HepG2 (cell line): ENCODE data around the gene NSL1. TPM values are rescaled to one million over a fixed set of nuclear protein-coding genes. Genes with fewer than 3 reads are reported as not detected.

ENCODE experiments used
- ATAC-seq: fragments of 200-7000 bp; cut with Tn5 transposase; 3 replicates; pipeline ENCODE4 v1.9.1; 2020; ENCODE audit warnings: mild to moderate bottlenecking, moderate library complexity
- BruUV-seq: library from RNA; stranded (reverse); fragments of 400-500 nt; replicated peaks from 2 replicates; lab custom pipeline; 2021; lab: Mats Ljungman, UMichigan
- CTCF ChIA-PET: fragments of 300-600 bp; formaldehyde crosslinking; extraction: SDS; loops from one replicate; lab custom pipeline; 2021; ENCODE audit warnings: low total read pairs, inconsistent platforms, low intra/inter-chr PET ratio; lab: Yijun Ruan, JAX
- POLR2A ChIA-PET: fragments of 350-600 bp; sonication (Branson Sonifier 250); formaldehyde crosslinking; loops from one replicate; lab custom pipeline; 2020; ENCODE audit warnings: antibody characterized with exemption, inconsistent platforms; lab: Yijun Ruan, JAX
- DNase-seq: peaks from one replicate; pipeline ENCODE4 v3.0.0-alpha.2; 2015; ENCODE audit warnings: low spot score
- FAIRE-seq: peaks from 3 replicates; lab custom pipeline; 2011; peaks lifted over from hg19 to GRCh38; lab: Jason Lieb, UNC
- H2AFZ ChIP-seq: one replicate; pipeline ENCODE4 v1.6.1; 2011; ENCODE audit warnings: low read length, inconsistent platforms
- H3K27ac ChIP-seq: fragments of 300-600 bp; 3 replicates; pipeline ENCODE4 v1.8.0; 2011; ENCODE audit warnings: mixed run types, mild to moderate bottlenecking, mixed read lengths, low read length, inconsistent platforms; ENCODE audit not compliant: insufficient read depth; ENCODE audit errors: extremely low read length
- H3K27me3 ChIP-seq, 2 experiments: fragments of 200-600 bp in 1 of 2; 2 replicates in 1 of 2; 3 replicates in 1 of 2; pipeline versions ENCODE4 v1.6.0 to v1.8.0; 2011; ENCODE audit warnings: low read length in 2 of 2, mild to moderate bottlenecking in 2 of 2, moderate library complexity in 2 of 2, inconsistent platforms in 1 of 2; ENCODE audit not compliant: insufficient read depth in 2 of 2, control insufficient read depth in 1 of 2
- H3K36me3 ChIP-seq, 2 experiments: fragments of 200-600 bp in 1 of 2; replicated peaks in 1 of 2; 2 replicates in 1 of 2; 3 replicates in 1 of 2; pipeline versions ENCODE4 v1.5.1 to v1.8.0; 2011; ENCODE audit warnings: low read length in 2 of 2, inconsistent platforms in 1 of 2; ENCODE audit not compliant: insufficient read depth in 2 of 2, control insufficient read depth in 1 of 2
- H3K4me1 ChIP-seq: 2 replicates; pipeline ENCODE4 v1.5.1; 2012; ENCODE audit warnings: low read length, inconsistent platforms; ENCODE audit not compliant: insufficient read depth
- H3K4me2 ChIP-seq: 2 replicates; pipeline ENCODE4 v1.6.0; 2011; ENCODE audit warnings: low read depth, low read length, inconsistent platforms
- H3K4me3 ChIP-seq, 3 experiments: fragments of 200-600 bp in 1 of 3; sonication (generic), shearing (Covaris generic) in 1 of 3; replicated peaks in 1 of 3; 2 replicates each; pipeline ENCODE4 v1.5.1; 2011 to 2016; ENCODE audit warnings: low read length in 3 of 3, inconsistent platforms in 2 of 3, low read depth in 2 of 3, mild to moderate bottlenecking in 2 of 3, control low read depth in 1 of 3, mixed read lengths in 1 of 3; ENCODE audit not compliant: insufficient read depth in 1 of 3
- H3K79me2 ChIP-seq: one replicate; pipeline ENCODE4 v1.6.1; 2011; ENCODE audit warnings: low read length, inconsistent platforms; ENCODE audit not compliant: insufficient read depth
- H3K9ac ChIP-seq: 2 replicates; pipeline ENCODE4 v1.6.0; 2011; ENCODE audit warnings: mild to moderate bottlenecking, low read depth, low read length, inconsistent platforms; ENCODE audit not compliant: insufficient read depth
- H3K9me3 ChIP-seq: 2 replicates; pipeline ENCODE4 v1.5.1; 2012; ENCODE audit warnings: mild to moderate bottlenecking, low read length
- H4K20me1 ChIP-seq: 2 replicates; pipeline ENCODE4 v1.6.0; 2011; ENCODE audit warnings: inconsistent platforms, mild to moderate bottlenecking, low read length, moderate library complexity; ENCODE audit not compliant: insufficient read depth
- ARID5B ChIP-seq: IDR thresholded peaks from 2 replicates; pipeline ENCODE4 v1.4.0; 2020; ENCODE audit warnings: mild to moderate bottlenecking, missing genetic modification reagents
- ETV5 ChIP-seq: IDR thresholded peaks from 2 replicates; pipeline ENCODE4 v1.6.1; 2018; ENCODE audit warnings: missing biosample characterization, missing genetic modification reagents, inconsistent platforms, borderline replicate concordance
- HDAC6 ChIP-seq: fragments of 200-600 bp; sonication (generic); IDR thresholded peaks from 2 replicates; pipeline ENCODE4 v1.7.0; 2017; ENCODE audit warnings: mild to moderate bottlenecking, antibody characterized with exemption, low read length, low read depth
- HOXA3 ChIP-seq: sonication (generic); formaldehyde crosslinking; IDR thresholded peaks from 2 replicates; pipeline ENCODE4 v1.5.0; 2020; ENCODE audit warnings: missing genetic modification reagents
- KDM4B ChIP-seq: sonication (generic); formaldehyde crosslinking; IDR thresholded peaks from 2 replicates; pipeline ENCODE4 v1.4.0; 2020; ENCODE audit warnings: missing genetic modification reagents
- LCORL ChIP-seq, 2 experiments: fragments of 450-650 bp in 1 of 2; sonication (generic) in 1 of 2; formaldehyde crosslinking in 1 of 2; IDR thresholded peaks; 2 replicates each; pipeline versions ENCODE4 v1.5.0 to v1.6.1; 2017 to 2020; ENCODE audit warnings: antibody characterized with exemption in 1 of 2, missing genetic modification reagents in 1 of 2
- MIXL1 ChIP-seq: IDR thresholded peaks from 2 replicates; pipeline ENCODE4 v1.6.1; 2016
- NFE2L2 ChIP-seq: fragments of 150-350 bp; IDR thresholded peaks from 2 replicates; pipeline ENCODE4 v1.6.1; 2014; ENCODE audit warnings: low read length
- NFRKB ChIP-seq: fragments of 450-650 bp; IDR thresholded peaks from 2 replicates; pipeline ENCODE4 v1.6.1; 2017
- SKIL ChIP-seq: sonication (generic); formaldehyde crosslinking; IDR thresholded peaks from 2 replicates; pipeline ENCODE4 v1.8.0; 2022; ENCODE audit warnings: missing genetic modification reagents, mild to moderate bottlenecking, moderate library complexity, borderline replicate concordance
- THAP11 ChIP-seq: IDR thresholded peaks from 2 replicates; pipeline ENCODE4 v1.6.1; 2016; ENCODE audit warnings: missing biosample characterization, missing genetic modification reagents
- ZNF138 ChIP-seq: sonication (generic); formaldehyde crosslinking; IDR thresholded peaks from 2 replicates; pipeline ENCODE4 v1.5.0; 2020; ENCODE audit warnings: mild to moderate bottlenecking, low read depth, missing genetic modification reagents
- ZNF552 ChIP-seq: sonication (generic); formaldehyde crosslinking; IDR thresholded peaks from 2 replicates; pipeline ENCODE4 v1.9.0; 2022; ENCODE audit warnings: missing genetic modification reagents, mild to moderate bottlenecking, borderline replicate concordance
- ZNF703 ChIP-seq: sonication (generic); formaldehyde crosslinking; IDR thresholded peaks from 2 replicates; pipeline ENCODE4 v1.5.1; 2020; ENCODE audit warnings: missing genetic modification reagents, mild to moderate bottlenecking, moderate library complexity, borderline replicate concordance
- ZNF879 ChIP-seq: sonication (generic); formaldehyde crosslinking; IDR thresholded peaks from 2 replicates; pipeline ENCODE4 v1.8.1; 2023; ENCODE audit warnings: missing genetic modification reagents
- WGBS: methylation state at CpG from one replicate; pipeline ENCODE4 v1.1.6; 2017; ENCODE audit warnings: low lambda C conversion rate; 5-methylcytosine and 5-hydroxymethylcytosine counted together
- in situ Hi-C: cut with HindIII; loops from 2 replicates; pipeline ENCODE4 v1.10.0; 2017; ENCODE audit warnings: low pct_unique_long_range_greater_than_20kb; ENCODE audit not compliant: extremely low pct_ligation_motif_present
- intact Hi-C: fragments of 100-400 bp; cut with micrococcal nuclease; formaldehyde crosslinking; loops from one replicate; pipeline ENCODE4 v1.10.0; 2022; ENCODE audit not compliant: unreplicated experiment
- polyA plus RNA-seq, 8 experiments: library from polyadenylated mRNA; depleted of rRNA in 3 of 8; stranded (reverse) in 7 of 8; unstranded in 1 of 8; fragments of >200 nt; fragmentation: Illumina TruSeq in 4 of 8; extraction: Trizol in 4 of 8; gene quantifications; 2 replicates each; pipeline versions ENCODE4 v1.2.1 to v1.2.3, GENCODE V29; 2011 to 2016; ENCODE audit warnings: low read depth in 4 of 8, missing spikeins in 1 of 8, mixed read lengths in 1 of 8; ENCODE audit not compliant: insufficient read depth in 1 of 8
- total RNA-seq, 5 experiments: library from RNA; depleted of rRNA; stranded (reverse); fragments of >200 nt; fragmentation: Illumina TruSeq; extraction: Trizol; gene quantifications; 2 replicates each; pipeline ENCODE4 v1.2.3, GENCODE V29; 2016; ENCODE audit warnings: low read depth in 1 of 5

NSL1 gene
- total and polyA plus RNA-seq, 2 of the 13 experiments (the other 11 are each of a cell fraction or from before 2014, with no cell fraction given): 34.5 to 77.4 TPM

- Histone ChIP-seq H3K27ac (no peak overlapping the region), H3K4me1 (no peaks in the 10 kb centered on the region), H3K36me3 (peaks cover 1 to 10% of the 10 kb centered on the region in 2 experiments; a peak in 2 of 5 replicates), H3K9me3 (no peaks in the 10 kb centered on the region), H3K4me2 (no peak overlapping the region), H3K27me3 (no peaks in the 10 kb centered on the region), H3K79me2 (no peaks in the 10 kb centered on the region), H4K20me1 (no peaks in the 10 kb centered on the region), H3K4me3 (no peak overlapping the region), H3K9ac (no peak overlapping the region), H2AFZ (no peak overlapping the region)
- intact Hi-C loops (no loop called here), in situ Hi-C loops (no loop called here)
- no TSS peak for BruUV-seq
- ChIA-PET POLR2A (interaction anchor here (1.8 kb wide), 1 partner anchor 52 kb away, joined by 6 read pairs; the partner anchor contains the start of gene FLVCR1), CTCF (no interaction called here)
- TF ChIP-seq LCORL (IDR thresholded peaks at IDR 0.05): no peak
- TF ChIP-seq LCORL (CRISPR knock-in tag; IDR thresholded peaks at IDR 0.05): no peak
- no peak for TF ChIP-seq NFRKB
- TF ChIP-seq MIXL1 (CRISPR knock-in tag): no peak
- no peak for TF ChIP-seq HDAC6
- TF ChIP-seq ZNF138 (CRISPR knock-in tag): no peak
- no peak for TF ChIP-seq ZNF703 (CRISPR knock-in tag)
- no peak for TF ChIP-seq ZNF552 (CRISPR knock-in tag)
- DNase-seq: no peak
- no peak for FAIRE-seq
- 93% methylated on average over 3 of the region's 3 CpGs for whole genome bisulfite sequencing
- ATAC-seq: no peak
These were observed 14.2 kb upstream of the NSL1 start for GRCh38 chr1:212805767-212806166.

- Histone ChIP-seq H3K9me3 (no peaks in the 10 kb centered on the region), H3K4me2 (no peak overlapping the region), H3K79me2 (no peaks in the 10 kb centered on the region), H3K27me3 (no peaks in the 10 kb centered on the region), H3K4me1 (peaks cover 35% of the 10 kb centered on the region), H3K27ac (no peak overlapping the region), H3K9ac (no peak overlapping the region), H2AFZ (no peak overlapping the region), H4K20me1 (no peaks in the 10 kb centered on the region), H3K36me3 (peaks cover 1 to 15% of the 10 kb centered on the region in 2 experiments; a peak in 3 of 5 replicates), H3K4me3 (no peak overlapping the region)
- DNase-seq (no peak), FAIRE-seq (no peak), ATAC-seq (no peak)
- in situ Hi-C loops: no loop called here
- WGBS: 100% methylated on average over 3 of the region's 3 CpGs
- intact Hi-C loops: no loop called here
- POLR2A ChIA-PET: no interaction called here
- CTCF ChIA-PET: no interaction called here
- no TSS peak for BruUV-seq
- TF ChIP-seq SKIL (no peak), NFE2L2 (no peak), ARID5B (CRISPR knock-in tag) (no peak), ZNF879 (no peak), ETV5 (CRISPR knock-in tag) (no peak), KDM4B (CRISPR knock-in tag) (no peak), THAP11 (no peak), HOXA3 (CRISPR knock-in tag) (no peak)
These were observed 6.1 kb upstream of the NSL1 start for GRCh38 chr1:212797681-212798080.
